Activated naive CD8-positive, alpha-beta T cell (primary cell): Measurements from ENCODE around the gene NUDT14.

Experiments used
- H3K27ac Mint-ChIP-seq: one replicate; pipeline ENCODE4 v1.8.0; 2021; ENCODE audit warnings: mixed read lengths
- H3K27me3 Mint-ChIP-seq: one replicate; pipeline ENCODE4 v1.8.0; 2021; ENCODE audit warnings: mixed read lengths
- H3K36me3 Mint-ChIP-seq: one replicate; pipeline ENCODE4 v1.8.0; 2021; ENCODE audit warnings: mixed read lengths
- H3K4me1 Mint-ChIP-seq: one replicate; pipeline ENCODE4 v1.8.0; 2021; ENCODE audit warnings: low read depth, mixed read lengths
- H3K4me3 Mint-ChIP-seq: one replicate; pipeline ENCODE4 v1.8.0; 2021; ENCODE audit warnings: mild to moderate bottlenecking, mixed read lengths
- H3K9me3 Mint-ChIP-seq: one replicate; pipeline ENCODE4 v1.8.0; 2021; ENCODE audit warnings: low read depth, mixed read lengths

NUDT14 gene

DNA sequence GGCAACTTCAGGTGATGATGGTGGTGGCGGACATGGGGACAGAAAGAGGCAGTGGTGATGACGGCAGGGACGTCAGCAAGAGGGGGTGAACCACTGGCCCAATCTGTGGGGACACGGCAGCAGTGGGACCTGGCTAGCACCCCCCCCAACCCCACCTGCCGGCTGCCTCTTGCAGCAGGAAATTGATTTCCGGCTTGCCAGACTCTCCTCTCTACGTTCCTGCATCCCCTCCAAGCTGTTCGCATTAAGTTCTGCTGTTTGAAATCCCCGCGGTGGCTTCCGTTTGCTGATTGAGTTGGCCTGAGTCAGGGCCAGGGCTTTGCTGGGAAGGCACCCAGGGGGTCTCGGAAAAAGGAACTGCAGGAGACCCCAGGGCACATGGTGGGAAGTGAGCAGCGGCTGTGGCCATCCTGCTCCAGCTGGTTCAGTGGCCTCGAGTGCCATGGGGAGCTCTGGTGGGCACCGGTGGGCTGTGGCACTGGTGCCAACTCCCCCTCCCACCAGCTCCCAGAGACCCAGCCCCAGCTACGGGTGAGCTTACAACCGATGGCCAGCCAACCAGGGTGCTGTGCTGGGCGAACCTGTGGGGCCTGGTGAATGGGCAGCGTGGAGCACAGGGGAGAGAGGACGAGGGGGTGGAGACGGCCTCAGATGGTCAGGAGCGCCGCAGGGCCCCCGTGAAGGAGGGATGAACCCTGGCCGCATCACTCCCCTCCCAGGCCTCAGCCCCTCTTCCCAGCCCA, 14.6 kb upstream of the NUDT14 start:
- Mint-ChIP-seq H3K36me3 (no peaks in the 10 kb centered on the region), H3K27me3 (peaks cover 10% of the 10 kb centered on the region), H3K9me3 (no peaks in the 10 kb centered on the region), H3K27ac (no peak overlapping the region), H3K4me3 (peak overlapping the region; percentile 49), H3K4me1 (peaks cover 22% of the 10 kb centered on the region)

DNA sequence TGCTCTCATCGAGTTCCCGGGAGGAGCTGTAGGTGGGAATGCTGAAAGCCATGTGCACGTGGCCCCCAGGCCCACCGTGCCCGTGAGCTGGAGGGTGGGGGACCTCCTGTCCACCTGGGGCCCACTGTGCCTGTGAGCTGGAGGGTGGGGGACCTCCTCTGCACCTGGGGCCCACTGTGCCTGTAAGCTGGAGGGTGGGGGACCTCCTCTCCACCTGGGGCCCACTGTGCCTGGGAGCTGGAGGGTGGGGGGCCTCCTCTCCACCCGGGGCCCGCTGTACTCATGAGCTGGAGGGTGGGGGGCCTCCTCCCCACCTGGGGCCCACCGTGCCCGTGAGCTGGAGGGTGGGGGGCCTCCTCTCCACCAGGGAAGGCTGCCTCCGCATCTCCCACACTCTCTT, 13.9 kb upstream of the NUDT14 start:
- H3K4me1 Mint-ChIP-seq = peaks cover 22% of the 10 kb centered on the region
- no peak overlapping the region for H3K4me3 Mint-ChIP-seq
- no peak overlapping the region for H3K27ac Mint-ChIP-seq
- H3K36me3 Mint-ChIP-seq = no peaks in the 10 kb centered on the region
- peaks cover 10% of the 10 kb centered on the region for H3K27me3 Mint-ChIP-seq
- no peaks in the 10 kb centered on the region for H3K9me3 Mint-ChIP-seq

DNA sequence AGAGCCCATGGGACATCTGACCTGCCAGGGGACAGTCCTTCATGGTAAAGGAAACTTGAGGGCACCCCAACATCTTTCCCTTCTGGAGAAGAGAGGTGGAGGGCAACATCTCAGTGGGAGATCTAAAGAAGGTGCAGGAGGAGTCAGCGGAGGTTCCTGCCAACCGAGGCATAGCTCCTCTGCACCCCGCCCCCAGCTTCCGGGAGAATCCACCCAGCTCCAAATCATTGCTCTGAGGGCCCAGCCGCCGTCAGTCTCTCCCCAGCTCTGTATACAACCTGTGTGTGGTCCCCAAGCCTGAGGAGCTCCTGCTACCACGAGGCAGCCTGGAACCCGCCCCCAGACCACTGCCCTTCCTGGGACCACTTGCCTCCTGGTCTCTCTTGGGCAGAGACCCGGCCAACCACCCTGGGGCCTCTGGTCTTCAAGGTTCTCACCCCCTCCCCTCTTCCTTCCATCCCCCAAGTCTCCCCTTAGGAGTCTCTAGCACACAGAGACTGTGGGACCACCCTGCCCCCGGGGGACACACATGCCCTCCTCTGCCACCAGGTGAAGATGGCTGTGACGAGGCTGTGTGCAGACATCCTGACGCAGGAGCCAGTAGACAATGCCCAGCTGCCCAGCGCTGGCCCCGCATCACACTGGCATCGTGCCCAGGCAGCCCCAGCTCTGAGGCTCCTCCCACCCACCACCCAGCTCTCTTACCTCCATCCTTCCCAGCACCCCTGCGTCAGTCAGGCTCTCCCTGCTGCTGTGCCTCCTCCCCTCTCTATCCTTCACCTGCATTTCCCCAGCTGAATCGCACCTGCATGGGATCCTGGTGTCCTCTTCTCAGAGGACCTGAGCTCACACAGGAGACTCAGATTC, 13.0 kb upstream of the NUDT14 start:
- peak overlapping the region; percentile 54 for H3K4me3 Mint-ChIP-seq
- peaks cover 22% of the 10 kb centered on the region for H3K4me1 Mint-ChIP-seq
- no peak overlapping the region for H3K27ac Mint-ChIP-seq
- no peaks in the 10 kb centered on the region for H3K36me3 Mint-ChIP-seq
- peaks cover 10% of the 10 kb centered on the region for H3K27me3 Mint-ChIP-seq
- no peaks in the 10 kb centered on the region for H3K9me3 Mint-ChIP-seq

DNA sequence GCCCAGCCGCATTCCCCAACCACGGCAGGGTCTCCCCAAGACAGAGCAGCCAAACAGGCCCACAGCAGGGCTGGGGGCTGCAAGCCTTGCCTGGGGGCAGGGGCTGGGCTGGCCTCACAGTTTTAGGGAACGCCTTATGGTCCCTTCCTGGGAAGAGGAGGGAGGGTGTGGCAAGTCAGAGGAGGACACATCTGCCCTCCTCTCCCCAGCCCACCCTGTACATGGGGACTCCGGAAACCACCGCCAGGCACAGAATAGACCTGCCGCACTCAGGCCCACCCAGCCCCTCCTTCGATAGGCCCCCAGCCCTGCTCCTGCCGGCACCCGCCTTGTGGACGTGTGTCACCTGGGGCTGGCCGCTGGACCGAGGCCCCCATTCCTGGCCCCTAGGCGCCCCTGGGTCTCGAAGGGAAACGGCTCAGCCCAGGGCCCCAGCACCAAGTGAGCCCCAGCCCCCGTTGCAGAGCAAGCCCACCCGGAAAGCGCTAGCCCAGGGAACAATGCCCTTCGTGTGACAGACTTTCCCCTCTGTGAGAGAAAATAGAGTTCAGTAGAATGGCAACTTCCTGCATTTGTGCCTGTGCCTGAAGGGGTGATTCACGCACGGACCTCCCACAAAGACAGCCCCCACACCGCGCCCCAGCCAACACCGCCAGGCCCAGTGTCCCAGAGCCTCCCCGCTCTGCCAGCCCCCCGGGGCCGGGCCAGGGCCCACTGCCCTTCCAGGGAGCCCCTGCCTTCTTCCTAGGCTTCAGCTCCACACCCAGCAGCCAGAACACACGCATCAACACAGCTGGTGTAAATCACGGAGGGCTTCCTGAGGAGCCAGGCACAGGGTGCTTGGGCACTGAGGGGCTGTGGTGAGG, 12.0 kb upstream of the NUDT14 start:
- peaks cover 6% of the 10 kb centered on the region for H3K27me3 Mint-ChIP-seq
- H3K4me3 Mint-ChIP-seq = peak overlapping the region; percentile 52
- H3K27ac Mint-ChIP-seq = no peak overlapping the region
- H3K4me1 Mint-ChIP-seq = peaks cover 22% of the 10 kb centered on the region
- H3K36me3 Mint-ChIP-seq = no peaks in the 10 kb centered on the region
- H3K9me3 Mint-ChIP-seq = no peaks in the 10 kb centered on the region

DNA sequence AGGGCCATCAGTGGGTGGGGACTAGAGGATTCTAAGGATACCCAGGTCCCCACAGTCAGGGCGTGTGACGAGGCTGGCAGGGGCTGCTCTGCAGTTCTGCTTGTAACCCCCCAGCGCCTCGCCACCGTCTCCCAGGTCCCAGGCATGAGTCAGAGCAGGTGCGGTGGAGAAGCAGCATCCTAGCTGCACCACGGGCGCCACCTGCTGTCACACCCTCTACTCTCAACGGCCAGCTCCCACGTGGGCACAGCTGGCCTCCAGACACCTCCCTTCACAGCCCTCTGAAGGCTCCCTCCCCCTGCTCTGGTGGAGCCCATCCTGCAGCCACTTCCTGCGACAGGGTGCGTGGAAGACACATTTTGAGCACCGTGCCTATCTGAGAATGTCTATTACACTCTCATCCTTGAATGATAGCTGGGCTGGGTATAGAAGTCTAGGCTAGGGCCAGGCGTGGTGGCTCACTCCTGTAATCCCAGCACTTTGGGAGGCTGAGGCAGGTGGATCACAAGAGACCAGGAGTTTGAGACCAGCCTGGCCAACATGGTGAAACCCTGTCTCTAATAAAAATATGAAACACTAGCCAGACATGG, 6.9 kb upstream of the NUDT14 start:
- Mint-ChIP-seq H3K9me3 (no peaks in the 10 kb centered on the region), H3K27me3 (no peaks in the 10 kb centered on the region), H3K4me1 (peaks cover 1% of the 10 kb centered on the region), H3K4me3 (no peak overlapping the region), H3K27ac (no peak overlapping the region), H3K36me3 (no peaks in the 10 kb centered on the region)

DNA sequence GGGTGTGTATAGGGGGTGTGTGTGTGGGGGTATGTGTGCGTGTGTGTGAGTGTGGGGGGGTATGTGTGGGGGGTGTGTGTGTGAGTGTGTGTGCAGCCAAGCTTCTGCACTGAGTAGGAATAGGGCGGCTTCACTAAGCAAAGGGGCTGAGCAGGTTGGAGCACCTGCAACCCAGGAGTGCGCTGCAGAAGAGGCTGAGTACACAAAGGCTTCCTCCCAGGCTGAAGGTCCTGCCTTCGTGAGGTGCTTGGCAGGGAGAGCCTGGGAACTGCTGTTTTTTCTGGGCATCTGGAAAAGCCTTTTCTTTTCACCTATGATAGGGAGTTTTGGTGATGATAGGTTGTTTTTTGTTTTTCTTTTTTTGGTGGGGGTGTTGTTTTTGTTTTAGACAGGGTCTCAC, 6.0 kb upstream of the NUDT14 start:
- Mint-ChIP-seq H3K4me3 (no peak overlapping the region), H3K27ac (no peak overlapping the region)

DNA sequence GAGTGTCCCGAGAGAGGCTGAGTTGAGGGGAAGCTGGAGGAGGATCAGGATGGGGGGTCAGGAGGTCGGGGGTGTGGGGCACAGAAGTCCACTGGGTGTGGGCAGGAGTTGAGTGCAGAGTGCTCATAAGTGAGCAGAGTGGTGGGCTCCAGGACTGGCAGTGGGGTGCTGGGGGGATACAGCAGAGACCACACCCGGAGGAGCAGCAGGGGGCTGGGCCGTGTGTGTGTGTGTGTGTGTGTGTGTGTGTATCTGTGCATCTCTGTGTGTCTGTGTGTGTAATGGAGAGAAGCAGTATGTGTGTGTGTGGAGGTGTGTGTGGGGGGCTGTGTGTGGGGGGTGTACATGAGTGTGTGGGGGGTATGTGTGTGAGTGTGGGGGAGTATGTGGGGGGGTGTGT, 4.9 kb upstream of the NUDT14 start:
- no peak overlapping the region for H3K4me3 Mint-ChIP-seq
- H3K27ac Mint-ChIP-seq = no peak overlapping the region
- H3K9me3 Mint-ChIP-seq = no peaks in the 10 kb centered on the region
- H3K36me3 Mint-ChIP-seq = no peaks in the 10 kb centered on the region
- H3K27me3 Mint-ChIP-seq = no peaks in the 10 kb centered on the region
- peaks cover 6% of the 10 kb centered on the region for H3K4me1 Mint-ChIP-seq

More for the DNA sequence above, 6.0 kb upstream of the NUDT14 start:
- Mint-ChIP-seq H3K4me1 (peaks cover 4% of the 10 kb centered on the region), H3K36me3 (no peaks in the 10 kb centered on the region), H3K27me3 (no peaks in the 10 kb centered on the region), H3K9me3 (no peaks in the 10 kb centered on the region)

DNA sequence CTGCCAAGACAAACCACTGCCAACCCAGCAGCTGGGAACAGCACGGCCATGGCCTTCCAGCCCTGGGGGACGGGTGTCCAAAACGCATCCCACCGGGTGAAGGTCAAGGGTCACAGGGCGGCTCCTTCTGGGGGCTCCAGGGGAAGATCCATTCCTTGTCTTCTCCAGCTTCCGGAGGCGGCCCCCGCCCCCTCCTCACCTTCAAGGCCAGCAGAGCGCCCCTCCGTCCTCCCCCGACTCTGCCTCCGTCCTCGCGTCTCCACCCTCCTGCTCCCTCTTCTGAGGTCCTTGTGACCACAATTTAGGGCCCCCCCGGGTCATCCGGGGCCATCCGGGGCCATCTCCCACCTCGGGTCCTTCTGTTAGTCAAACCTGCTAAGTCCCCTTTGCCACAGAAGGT, 3.9 kb upstream of the NUDT14 start:
- Mint-ChIP-seq H3K36me3 (no peaks in the 10 kb centered on the region), H3K4me1 (peaks cover 10% of the 10 kb centered on the region), H3K4me3 (no peak overlapping the region), H3K9me3 (no peaks in the 10 kb centered on the region), H3K27ac (no peak overlapping the region), H3K27me3 (no peaks in the 10 kb centered on the region)

DNA sequence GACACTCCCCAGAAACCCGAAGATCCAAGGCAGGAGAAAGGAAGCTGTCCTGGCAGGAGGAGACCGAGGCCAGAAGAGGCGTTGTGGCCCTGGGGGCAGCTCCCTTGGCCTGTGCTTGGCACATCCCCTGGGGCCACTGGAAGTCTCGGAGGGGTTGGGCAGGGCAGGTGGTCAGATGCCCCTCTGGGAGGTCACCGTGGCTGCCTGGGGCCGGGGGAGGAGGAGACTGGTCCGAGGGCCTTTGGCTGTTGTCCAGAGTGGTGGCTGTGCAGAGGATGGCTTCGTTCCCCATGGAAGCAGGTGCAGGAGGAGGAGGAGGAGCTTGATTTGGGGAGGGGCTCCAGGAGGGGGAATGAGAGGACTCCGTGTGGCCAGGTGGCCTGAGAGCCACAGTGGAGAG, 3.3 kb upstream of the NUDT14 start:
- no peaks in the 10 kb centered on the region for H3K9me3 Mint-ChIP-seq
- H3K4me1 Mint-ChIP-seq = peaks cover 10% of the 10 kb centered on the region
- H3K27me3 Mint-ChIP-seq = no peaks in the 10 kb centered on the region
- H3K4me3 Mint-ChIP-seq = no peak overlapping the region
- no peak overlapping the region for H3K27ac Mint-ChIP-seq
- no peaks in the 10 kb centered on the region for H3K36me3 Mint-ChIP-seq

DNA sequence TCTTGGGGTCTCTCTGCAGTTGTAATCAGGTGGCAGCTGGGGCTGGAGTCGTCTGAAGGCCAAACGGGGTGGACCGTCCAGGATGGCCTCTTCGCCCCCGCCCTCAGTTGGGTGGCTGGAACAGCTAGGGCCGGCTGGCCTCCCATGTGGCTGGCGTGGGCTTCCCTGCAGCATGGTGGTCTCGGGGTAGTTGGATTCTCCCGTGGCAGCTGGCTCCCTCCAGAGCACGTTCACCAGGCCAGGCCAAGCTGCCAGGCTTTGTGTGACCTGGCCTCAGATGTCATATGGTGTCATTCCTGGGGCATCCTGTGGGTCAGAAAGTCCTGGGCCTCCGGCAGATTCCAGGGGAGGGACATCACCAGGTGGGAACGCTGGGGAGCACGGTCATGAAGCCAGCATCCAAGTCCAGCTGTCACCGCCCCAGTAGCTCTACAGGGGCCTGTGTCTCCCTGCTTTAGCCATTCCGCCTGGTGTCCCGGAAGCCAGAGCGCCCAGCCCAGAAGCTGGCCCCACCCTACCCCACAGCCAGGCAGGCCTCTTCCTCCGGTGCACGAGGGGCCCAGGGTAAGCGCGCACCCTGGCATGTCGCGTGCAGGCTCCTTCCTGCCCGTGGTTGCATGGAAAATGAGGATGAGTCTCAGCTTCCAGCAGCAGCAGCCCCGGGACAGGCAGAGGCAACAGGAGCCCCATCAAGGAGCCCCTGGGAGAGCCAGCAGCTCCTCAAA, 1.3 kb upstream of the NUDT14 start:
- Mint-ChIP-seq H3K27ac (no peak overlapping the region), H3K4me1 (peaks cover 10% of the 10 kb centered on the region), H3K27me3 (no peaks in the 10 kb centered on the region), H3K4me3 (peak overlapping the region; percentile 65), H3K9me3 (no peaks in the 10 kb centered on the region), H3K36me3 (no peaks in the 10 kb centered on the region)

DNA sequence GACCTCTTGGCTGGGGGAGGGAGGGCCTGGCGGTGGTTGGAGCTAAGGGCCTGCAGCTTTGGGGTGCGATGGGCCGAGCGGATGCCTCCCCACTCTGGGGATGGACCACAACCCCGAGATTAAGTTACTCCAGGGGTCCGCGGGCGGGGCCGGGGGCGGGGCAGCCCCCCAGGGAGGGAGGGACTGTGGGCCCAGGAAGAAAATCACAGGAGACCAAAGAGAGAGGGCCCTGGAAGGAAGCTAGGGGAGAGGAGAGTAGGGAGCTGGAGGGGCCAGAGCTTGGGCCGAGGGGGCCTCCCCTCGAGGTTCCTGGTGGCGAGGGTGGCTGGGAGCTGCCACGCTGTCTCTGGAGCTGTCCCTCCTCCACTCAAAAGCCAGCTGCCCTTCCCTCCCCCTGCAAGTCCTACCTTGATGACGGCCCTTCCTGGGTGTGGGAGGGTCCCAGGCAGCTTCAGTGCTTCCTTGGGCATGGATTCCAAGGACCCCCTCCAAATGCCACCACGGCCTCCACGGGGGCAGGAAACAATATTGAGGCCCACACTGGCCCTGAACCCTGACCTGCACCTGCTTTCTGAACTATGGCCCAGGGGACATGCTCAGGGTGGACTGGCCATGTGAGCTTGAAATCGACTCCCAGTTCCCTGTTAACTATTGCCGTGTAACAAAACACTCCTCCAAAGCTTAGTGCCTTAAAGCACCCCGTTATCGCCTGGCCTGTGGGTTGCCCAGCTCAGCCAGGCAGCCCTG, 610 bp upstream of the NUDT14 start:
- Mint-ChIP-seq H3K4me1 (peaks cover 10% of the 10 kb centered on the region), H3K27me3 (no peaks in the 10 kb centered on the region), H3K9me3 (no peaks in the 10 kb centered on the region), H3K36me3 (no peaks in the 10 kb centered on the region), H3K4me3 (peak overlapping the region; percentile 65), H3K27ac (no peak overlapping the region)

DNA sequence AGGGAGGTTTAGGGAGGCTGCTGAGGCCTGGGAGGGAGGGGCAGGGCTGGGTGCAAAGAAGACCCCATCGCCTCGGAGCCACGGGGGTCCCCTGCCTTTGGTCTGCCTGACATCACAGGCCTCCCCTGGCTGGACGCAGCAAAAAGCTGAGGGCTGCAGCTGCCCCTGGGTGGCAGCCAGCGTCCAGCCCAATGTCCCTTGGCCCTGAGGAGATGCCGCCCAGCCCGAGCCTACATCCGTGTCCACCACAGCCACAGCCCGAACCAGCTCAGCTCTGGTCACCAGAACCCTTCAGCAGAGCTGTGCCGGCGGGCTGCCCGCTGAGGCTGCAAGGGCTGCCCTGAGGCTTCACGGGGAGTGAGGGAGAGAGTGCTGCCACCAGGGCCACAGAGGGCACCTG, 1.9 kb downstream of the NUDT14 start:
- no peaks in the 10 kb centered on the region for H3K36me3 Mint-ChIP-seq
- H3K4me3 Mint-ChIP-seq = no peak overlapping the region
- H3K27me3 Mint-ChIP-seq = no peaks in the 10 kb centered on the region

DNA sequence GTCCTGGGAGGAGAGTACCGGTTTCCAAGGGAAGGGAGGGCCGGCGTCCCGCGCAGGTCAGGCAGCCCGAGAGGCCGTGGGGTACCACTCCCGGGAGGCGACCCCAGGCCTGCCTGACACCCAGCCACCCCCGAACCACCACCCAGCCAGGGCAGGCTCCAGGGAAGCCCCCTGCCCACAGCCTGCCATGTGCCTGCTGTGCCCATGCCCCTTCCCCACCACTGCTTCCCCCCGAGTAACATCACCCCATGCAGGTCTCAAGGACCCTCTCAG, 2.3 kb downstream of the NUDT14 start:
- Mint-ChIP-seq H3K36me3 (no peaks in the 10 kb centered on the region), H3K9me3 (no peaks in the 10 kb centered on the region), H3K4me1 (peaks cover 16% of the 10 kb centered on the region), H3K27me3 (no peaks in the 10 kb centered on the region), H3K27ac (no peak overlapping the region), H3K4me3 (no peak overlapping the region)

More for the DNA sequence above, 1.9 kb downstream of the NUDT14 start:
- Mint-ChIP-seq H3K9me3 (no peaks in the 10 kb centered on the region), H3K4me1 (peaks cover 15% of the 10 kb centered on the region), H3K27ac (no peak overlapping the region)
